ENCODE measurements around the gene DNAJB6. TPM values are rescaled to one million over a fixed set of nuclear protein-coding genes. Genes with fewer than 3 reads are reported as not detected.

The DNAJB6 gene
- polyA plus RNA-seq (2012; ENCODE audit: insufficient read depth, insufficient read length, low read depth) = 178 TPM

- H3K36me3 ChIP-seq = 0 out of 2 replicates have a peak, but pooled peaks cover 2% of the 10 kb centered on the region
- no peaks in the 10 kb centered on the region for H3K9me3 ChIP-seq
- TF ChIP-seq, protein P1, sequence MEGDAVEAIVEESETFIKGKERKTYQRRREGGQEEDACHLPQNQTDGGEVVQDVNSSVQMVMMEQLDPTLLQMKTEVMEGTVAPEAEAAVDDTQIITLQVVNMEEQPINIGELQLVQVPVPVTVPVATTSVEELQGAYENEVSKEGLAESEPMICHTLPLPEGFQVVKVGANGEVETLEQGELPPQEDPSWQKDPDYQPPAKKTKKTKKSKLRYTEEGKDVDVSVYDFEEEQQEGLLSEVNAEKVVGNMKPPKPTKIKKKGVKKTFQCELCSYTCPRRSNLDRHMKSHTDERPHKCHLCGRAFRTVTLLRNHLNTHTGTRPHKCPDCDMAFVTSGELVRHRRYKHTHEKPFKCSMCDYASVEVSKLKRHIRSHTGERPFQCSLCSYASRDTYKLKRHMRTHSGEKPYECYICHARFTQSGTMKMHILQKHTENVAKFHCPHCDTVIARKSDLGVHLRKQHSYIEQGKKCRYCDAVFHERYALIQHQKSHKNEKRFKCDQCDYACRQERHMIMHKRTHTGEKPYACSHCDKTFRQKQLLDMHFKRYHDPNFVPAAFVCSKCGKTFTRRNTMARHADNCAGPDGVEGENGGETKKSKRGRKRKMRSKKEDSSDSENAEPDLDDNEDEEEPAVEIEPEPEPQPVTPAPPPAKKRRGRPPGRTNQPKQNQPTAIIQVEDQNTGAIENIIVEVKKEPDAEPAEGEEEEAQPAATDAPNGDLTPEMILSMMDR (IDR thresholded peaks at IDR 0.05; ENCODE audit: low read depth, low read length) = no peak
- peak within 1 kb of the TSS; percentile 67 for H3K4me3 ChIP-seq (ENCODE audit: low read depth, low read length)
- no peaks in the 10 kb centered on the region for H3K27me3 ChIP-seq
- H3K4me1 ChIP-seq = no peaks in the 10 kb centered on the region; the same call in 1 of the 2 replicates
- DNase-seq = peak; percentile 95
These were observed at the start of gene DNAJB6 for GRCh38 chr7:157336383-157337315. DNAJB6 (plus strand) TSS chr7:157337004; CDS start chr7:157358573, 21,569 bp downstream.

DNA sequence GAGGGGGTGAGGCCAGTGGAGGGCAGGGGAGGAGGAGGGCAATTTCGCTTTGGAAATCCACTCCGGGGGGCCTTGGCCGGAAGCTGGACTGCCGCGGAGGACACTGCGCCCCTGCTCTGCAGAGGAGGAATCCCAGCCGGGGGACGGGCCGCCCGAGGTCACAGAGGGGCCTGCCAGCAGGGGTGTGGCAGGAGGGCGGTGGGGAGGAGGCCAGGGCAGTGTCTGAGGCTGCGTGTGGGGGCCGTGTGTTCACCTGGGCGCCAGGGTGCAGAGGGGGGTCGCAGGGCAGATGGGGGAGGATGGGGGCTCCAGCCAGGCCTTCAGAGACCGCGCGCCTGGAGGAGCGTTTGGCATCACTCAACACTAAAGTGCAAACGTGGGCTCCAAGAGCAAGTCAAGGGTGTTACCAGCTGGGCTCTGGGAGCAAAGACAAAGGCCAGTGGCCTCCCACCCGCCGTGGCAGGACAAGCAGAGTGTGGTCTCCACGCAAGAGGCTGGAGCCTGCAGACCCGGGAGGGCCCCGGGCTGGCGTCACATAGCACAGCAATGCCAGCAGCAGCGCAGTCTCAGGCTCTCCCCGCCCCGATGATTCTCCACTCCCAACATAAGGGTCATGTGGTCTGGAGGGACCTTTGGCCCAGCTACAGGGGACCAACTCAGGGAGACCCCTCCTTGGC, 45.3 kb upstream of the DNAJB6 start:
- H3K9me3 ChIP-seq = no peaks in the 10 kb centered on the region
- no peak overlapping the region for H3K4me3 ChIP-seq (ENCODE audit: low read depth, low read length)
- no peaks in the 10 kb centered on the region for H3K4me1 ChIP-seq
- TF ChIP-seq, protein P1 (IDR thresholded peaks at IDR 0.05; ENCODE audit: low read depth, low read length) = no peak
- H3K36me3 ChIP-seq = no peaks in the 10 kb centered on the region
- H3K27me3 ChIP-seq = no peaks in the 10 kb centered on the region
- DNase-seq = no peak

DNA sequence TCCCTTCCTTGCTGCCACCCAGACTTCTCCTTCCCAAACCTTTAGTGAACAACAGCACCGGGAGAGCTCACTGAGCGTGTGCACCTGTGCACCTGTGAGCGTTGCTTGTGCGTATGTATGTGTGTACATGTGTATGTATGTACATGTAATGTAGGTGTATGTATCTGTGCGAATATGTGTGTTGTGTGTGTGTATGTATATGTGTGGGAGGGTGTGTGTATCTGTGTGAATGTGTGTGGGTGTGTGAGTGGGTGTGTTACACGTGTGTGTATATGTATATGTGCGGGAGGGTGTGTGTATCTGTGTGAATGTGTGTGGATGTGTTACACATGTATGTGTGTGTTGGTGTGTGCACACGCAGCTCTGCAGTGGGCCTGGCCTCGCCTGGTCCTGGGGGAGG, 44.5 kb upstream of the DNAJB6 start:
- Histone ChIP-seq H3K36me3 (no peaks in the 10 kb centered on the region), H3K9me3 (no peaks in the 10 kb centered on the region), H3K4me3 (ENCODE audit: low read depth, low read length) (no peak overlapping the region), H3K4me1 (no peaks in the 10 kb centered on the region), H3K27me3 (no peaks in the 10 kb centered on the region)
- TF ChIP-seq, protein P1 (IDR thresholded peaks at IDR 0.05; ENCODE audit: low read depth, low read length) = no peak
- no peak for DNase-seq

GRCh38 chr7:157292770-157293412, 43.9 kb upstream of the DNAJB6 start:
- H3K36me3 ChIP-seq = no peaks in the 10 kb centered on the region
- TF ChIP-seq, protein P1 (IDR thresholded peaks at IDR 0.05; ENCODE audit: low read depth, low read length) = no peak
- DNase-seq = no peak
- no peaks in the 10 kb centered on the region for H3K27me3 ChIP-seq
- no peak overlapping the region for H3K4me3 ChIP-seq (ENCODE audit: low read depth, low read length)
- H3K9me3 ChIP-seq = no peaks in the 10 kb centered on the region
- no peaks in the 10 kb centered on the region for H3K4me1 ChIP-seq

DNA sequence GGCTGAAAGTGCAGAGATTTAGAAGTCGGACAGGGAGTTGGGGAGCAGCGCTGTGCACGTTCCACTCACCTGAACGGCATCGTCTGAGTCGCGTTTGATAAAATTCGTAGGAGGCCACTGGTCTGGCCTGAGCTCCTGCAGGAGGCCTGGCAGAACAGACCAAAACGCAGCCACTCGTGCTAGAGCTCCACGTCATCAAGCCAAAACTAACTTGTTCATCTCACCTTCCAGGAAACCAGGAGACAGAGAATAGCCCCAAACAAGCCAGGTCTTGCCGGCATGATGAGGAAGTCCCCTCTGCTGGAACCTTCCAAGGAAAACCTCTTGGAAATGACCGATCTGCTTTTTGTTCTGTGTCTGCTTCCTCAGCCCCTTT, 43.4 kb upstream of the DNAJB6 start:
- Histone ChIP-seq H3K4me1 (no peaks in the 10 kb centered on the region), H3K27me3 (no peaks in the 10 kb centered on the region), H3K9me3 (no peaks in the 10 kb centered on the region), H3K36me3 (no peaks in the 10 kb centered on the region), H3K4me3 (ENCODE audit: low read depth, low read length) (no peak overlapping the region)
- DNase-seq = no peak
- TF ChIP-seq, protein P1 (IDR thresholded peaks at IDR 0.05; ENCODE audit: low read depth, low read length) = no peak
